ENCODE results near the gene PTPRF.

PTPRF gene

GRCh38 chr1:43564551-43565348, 34.1 kb downstream of the PTPRF start:
- DNase-seq (ENCODE audit: extremely low spot score), result no peak
- ChIA-PET CTCF (no interaction called here), POLR2A (no interaction called here)
- TF ChIP-seq L3MBTL2 (conservative IDR thresholded peaks at IDR 0.05), result no peak
- no peak for TF ChIP-seq SP1 (IDR thresholded peaks at IDR 0.05)
- TF ChIP-seq FOXA1 (IDR thresholded peaks at IDR 0.05), result no peak

GRCh38 chr1:43565600-43566360, 35.1 kb downstream of the PTPRF start:
- no peak for DNase-seq (ENCODE audit: extremely low spot score)
- ChIA-PET POLR2A (no interaction called here), CTCF (no interaction called here)
- no peak for TF ChIP-seq FOXK2 (IDR thresholded peaks at IDR 0.05)
- no peak for TF ChIP-seq ARNT (IDR thresholded peaks at IDR 0.05)
- no peak for TF ChIP-seq PKNOX1 (IDR thresholded peaks at IDR 0.05)
- no peak for TF ChIP-seq L3MBTL2 (conservative IDR thresholded peaks at IDR 0.05)
- TF ChIP-seq ZNF384 (IDR thresholded peaks at IDR 0.05), result no peak
- no peak for TF ChIP-seq SP1 (IDR thresholded peaks at IDR 0.05)
- TF ChIP-seq FOXA1 (IDR thresholded peaks at IDR 0.05), result no peak
- TF ChIP-seq CTBP1 (IDR thresholded peaks at IDR 0.05; ENCODE audit: borderline replicate concordance), result no peak
- TF ChIP-seq LEF1 (IDR thresholded peaks at IDR 0.05; ENCODE audit: borderline replicate concordance), result no peak
- no peak for TF ChIP-seq NFRKB (IDR thresholded peaks at IDR 0.05)
- no peak for TF ChIP-seq TARDBP (IDR thresholded peaks at IDR 0.05)
- no peak for TF ChIP-seq HDGF (IDR thresholded peaks at IDR 0.05; ENCODE audit: borderline replicate concordance)
- no peak for TF ChIP-seq SUZ12 (IDR thresholded peaks at IDR 0.05)
- no peak for TF ChIP-seq BHLHE40 (IDR thresholded peaks at IDR 0.05; ENCODE audit: borderline replicate concordance)
- TF ChIP-seq FOXM1 (IDR thresholded peaks at IDR 0.05; ENCODE audit: borderline replicate concordance), result no peak
- TF ChIP-seq ELF4 (IDR thresholded peaks at IDR 0.05), result no peak

- no peak for DNase-seq (ENCODE audit: extremely low spot score)
- CTCF ChIA-PET, result no interaction called here
- POLR2A ChIA-PET, result no interaction called here
- no peak for TF ChIP-seq NFRKB (IDR thresholded peaks at IDR 0.05)
- no peak for TF ChIP-seq BHLHE40 (IDR thresholded peaks at IDR 0.05; ENCODE audit: borderline replicate concordance)
- no peak for TF ChIP-seq ZNF384 (IDR thresholded peaks at IDR 0.05)
- TF ChIP-seq CTBP1 (IDR thresholded peaks at IDR 0.05; ENCODE audit: borderline replicate concordance), result no peak
- no peak for TF ChIP-seq ARNT (IDR thresholded peaks at IDR 0.05)
- TF ChIP-seq SUZ12 (IDR thresholded peaks at IDR 0.05), result no peak
- TF ChIP-seq FOXK2 (IDR thresholded peaks at IDR 0.05), result no peak
Measured at GRCh38 chr1:43566382-43567044, 35.8 kb downstream of the PTPRF start.

GRCh38 chr1:43569175-43569574, 38.5 kb downstream of the PTPRF start:
- ChIA-PET POLR2A (no interaction called here), CTCF (interaction anchor here (0.7 kb wide), 1 partner anchor 12 kb away, joined by 3 read pairs; no protein-coding TSS in a partner anchor)
- TF ChIP-seq NFRKB (IDR thresholded peaks at IDR 0.05), result no peak
- DNase-seq (ENCODE audit: extremely low spot score), result no peak

GRCh38 chr1:43570277-43570676, 39.6 kb downstream of the PTPRF start:
- TF ChIP-seq ZNF384 (IDR thresholded peaks at IDR 0.05), result no peak
- TF ChIP-seq HDGF (IDR thresholded peaks at IDR 0.05; ENCODE audit: borderline replicate concordance), result no peak
- no peak for TF ChIP-seq TARDBP (IDR thresholded peaks at IDR 0.05)
- no peak for TF ChIP-seq SP1 (IDR thresholded peaks at IDR 0.05)
- TF ChIP-seq ARNT (IDR thresholded peaks at IDR 0.05), result no peak
- no peak for DNase-seq (ENCODE audit: extremely low spot score)
- ChIA-PET CTCF (no interaction called here), POLR2A (interaction anchor here (1.3 kb wide), 1 partner anchor 80 kb away, joined by 4 read pairs; the partner anchor contains the start of gene KDM4A)

GRCh38 chr1:43570715-43571114, 40.0 kb downstream of the PTPRF start:
- ChIA-PET CTCF (no interaction called here), POLR2A (interaction anchor here (1.3 kb wide), 1 partner anchor 79 kb away, joined by 4 read pairs; the partner anchor contains the start of gene KDM4A)
- TF ChIP-seq FOXM1 (IDR thresholded peaks at IDR 0.05; ENCODE audit: borderline replicate concordance), result no peak
- TF ChIP-seq NFRKB (IDR thresholded peaks at IDR 0.05), result no peak
- no peak for TF ChIP-seq FOXA1 (IDR thresholded peaks at IDR 0.05)
- no peak for TF ChIP-seq PKNOX1 (IDR thresholded peaks at IDR 0.05)
- TF ChIP-seq SUZ12 (IDR thresholded peaks at IDR 0.05), result no peak
- TF ChIP-seq SP1 (IDR thresholded peaks at IDR 0.05), result no peak
- no peak for TF ChIP-seq TARDBP (IDR thresholded peaks at IDR 0.05)
- no peak for TF ChIP-seq HDGF (IDR thresholded peaks at IDR 0.05; ENCODE audit: borderline replicate concordance)
- TF ChIP-seq CTBP1 (IDR thresholded peaks at IDR 0.05; ENCODE audit: borderline replicate concordance), result no peak
- TF ChIP-seq FOXK2 (IDR thresholded peaks at IDR 0.05), result no peak
- no peak for TF ChIP-seq L3MBTL2 (conservative IDR thresholded peaks at IDR 0.05)
- no peak for TF ChIP-seq ELF4 (IDR thresholded peaks at IDR 0.05)
- TF ChIP-seq LEF1 (IDR thresholded peaks at IDR 0.05; ENCODE audit: borderline replicate concordance), result no peak
- no peak for TF ChIP-seq BHLHE40 (IDR thresholded peaks at IDR 0.05; ENCODE audit: borderline replicate concordance)
- no peak for TF ChIP-seq ARNT (IDR thresholded peaks at IDR 0.05)
- TF ChIP-seq ZNF384 (IDR thresholded peaks at IDR 0.05), result no peak
- no peak for DNase-seq (ENCODE audit: extremely low spot score)

Data from HEK293T (cell line).